Adrenal gland (tissue), 12 donors: ENCODE measurements around the gene CHL1. TPM values are rescaled to one million over a fixed set of nuclear protein-coding genes. Genes with fewer than 3 reads are reported as not detected.

Experiments
- DNase-seq, 7 donors: peaks; one replicate each; pipeline ENCODE4 v3.0.0-alpha.2; 2019 to 2020
- H3K27ac ChIP-seq, 5 donors: fragments of 200-600 bp; sonication (generic) in 4 of 5; 1 replicate in 3 of 5; 2 replicates in 2 of 5; pipeline versions ENCODE4 v1.5.1 to v1.8.0; 2016 to 2020; ENCODE audit warnings: mild to moderate bottlenecking in 1 of 5
- H3K27me3 ChIP-seq: fragments of 200-600 bp; 2 replicates; pipeline ENCODE4 v1.8.0; 2021
- H3K36me3 ChIP-seq, 2 donors: fragments of 200-600 bp; replicated peaks in 1 of 2; 1 replicate in 1 of 2; 2 replicates in 1 of 2; pipeline versions ENCODE4 v1.5.1 to v1.8.0; 2018 to 2022
- H3K4me1 ChIP-seq, 2 donors: fragments of 200-600 bp; replicated peaks in 1 of 2; 1 replicate in 1 of 2; 2 replicates in 1 of 2; pipeline versions ENCODE4 v1.5.1 to v1.8.0; 2018 to 2021
- H3K4me3 ChIP-seq, 4 donors: fragments of 200-600 bp; sonication (generic) in 3 of 4; one replicate each; pipeline ENCODE4 v1.5.1; 2016 to 2018
- H3K9me3 ChIP-seq, 3 donors: fragments of 200-600 bp; sonication (generic) in 1 of 3; replicated peaks in 1 of 3; 1 replicate in 2 of 3; 2 replicates in 1 of 3; pipeline versions ENCODE4 v1.5.1 to v1.8.0; 2016 to 2021
- POLR2A ChIP-seq, 2 donors: fragments of 450-650 bp; IDR thresholded peaks; one replicate each; pipeline ENCODE4 v1.6.1; 2017; ENCODE audit warnings: antibody characterized with exemption in 2 of 2, mild to moderate bottlenecking in 2 of 2, moderate library complexity in 1 of 2
- WGBS, 4 donors: extraction: QIAGEN DNeasy Blood & Tissue Kit in 2 of 4; methylation state at CpG; one replicate each; pipeline versions ENCODE4 v1.1.5 to v1.1.7; 2013 to 2017; 5-methylcytosine and 5-hydroxymethylcytosine counted together
- intact Hi-C, 2 donors: fragments of 100-400 bp; cut with DNase I; formaldehyde crosslinking; loops; one replicate each; pipeline versions ENCODE4 v1.14.1 to v1.15.0; 2022 to 2023
- polyA plus RNA-seq, 3 donors: library from polyadenylated mRNA; stranded (reverse); fragments of 200-250 nt in 2 of 3; fragments of 350-450 nt in 1 of 3; fragmentation: Illumina TruSeq in 1 of 3; extraction: RNeasy Lipid Tissue Mini Kit (QIAGEN cat#74804) in 1 of 3; gene quantifications; one replicate each; pipeline ENCODE4 v1.2.3, GENCODE V29; 2013 to 2014
- total RNA-seq, 9 donors: library from RNA; depleted of rRNA in 4 of 9; stranded (reverse); fragments of >200 nt in 4 of 9; fragments of 120-200 nt in 1 of 9; fragmentation: NEBNext Ultra II Directional in 1 of 9; extraction: Animal tissue kit (Norgen Biotek cat#: 25700) in 1 of 9; gene quantifications; one replicate each; pipeline versions ENCODE4 v1.1.0 to v1.2.4, GENCODE V29; 2013 to 2023
- TF ChIP-seq, protein P1 (sequence below), 6 experiments: fragments of 450-650 bp in 4 of 6; fragments of 200-600 bp in 2 of 6; sonication (generic) in 1 of 6; IDR thresholded peaks; 1 replicate in 5 of 6; 2 replicates in 1 of 6; pipeline versions ENCODE4 v1.5.1 to v1.8.0; 2016 to 2021; ENCODE audit warnings: antibody characterized with exemption in 6 of 6, mild to moderate bottlenecking in 2 of 6, moderate library complexity in 1 of 6
- donor health status: healthy with polysubstance abuse.
- donor health status: Bipolar disorder and iron deficiency.
- donor health status: DM: yes; HTN: yes; CAD: no.
- donor health status: DM: no; HTN: no; CAD: no.
- donor health status: DM: no; HTN: no; CAD: no.
- donor health status: DM: yes; HTN: yes; CAD: no.

Gene CHL1
- total and polyA plus RNA-seq, 12 donors: 0.80 to 28.3 (median 7.7) TPM

GRCh38 chr3:204102-204501 is 7.5 kb downstream of the CHL1 start:
- H3K4me3 ChIP-seq: no peak overlapping the region
- no peaks in the 10 kb centered on the region for H3K4me1 ChIP-seq
- intact Hi-C loops: no loop called here
- H3K27me3 ChIP-seq: no peaks in the 10 kb centered on the region
- H3K27ac ChIP-seq: no peak overlapping the region
- DNase-seq: no peak
- TF ChIP-seq POLR2A (IDR thresholded peaks at IDR 0.05): no peak
- TF ChIP-seq, protein P1, sequence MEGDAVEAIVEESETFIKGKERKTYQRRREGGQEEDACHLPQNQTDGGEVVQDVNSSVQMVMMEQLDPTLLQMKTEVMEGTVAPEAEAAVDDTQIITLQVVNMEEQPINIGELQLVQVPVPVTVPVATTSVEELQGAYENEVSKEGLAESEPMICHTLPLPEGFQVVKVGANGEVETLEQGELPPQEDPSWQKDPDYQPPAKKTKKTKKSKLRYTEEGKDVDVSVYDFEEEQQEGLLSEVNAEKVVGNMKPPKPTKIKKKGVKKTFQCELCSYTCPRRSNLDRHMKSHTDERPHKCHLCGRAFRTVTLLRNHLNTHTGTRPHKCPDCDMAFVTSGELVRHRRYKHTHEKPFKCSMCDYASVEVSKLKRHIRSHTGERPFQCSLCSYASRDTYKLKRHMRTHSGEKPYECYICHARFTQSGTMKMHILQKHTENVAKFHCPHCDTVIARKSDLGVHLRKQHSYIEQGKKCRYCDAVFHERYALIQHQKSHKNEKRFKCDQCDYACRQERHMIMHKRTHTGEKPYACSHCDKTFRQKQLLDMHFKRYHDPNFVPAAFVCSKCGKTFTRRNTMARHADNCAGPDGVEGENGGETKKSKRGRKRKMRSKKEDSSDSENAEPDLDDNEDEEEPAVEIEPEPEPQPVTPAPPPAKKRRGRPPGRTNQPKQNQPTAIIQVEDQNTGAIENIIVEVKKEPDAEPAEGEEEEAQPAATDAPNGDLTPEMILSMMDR (IDR thresholded peaks at IDR 0.05): no peak
- WGBS, 4 donors: 48 to 71% (median 57%) methylated on average over 2 of the region's 2 CpGs
- H3K9me3 ChIP-seq: no peaks in the 10 kb centered on the region
- peaks cover 0 to 3% of the 10 kb centered on the region in 2 donors for H3K36me3 ChIP-seq

DNA sequence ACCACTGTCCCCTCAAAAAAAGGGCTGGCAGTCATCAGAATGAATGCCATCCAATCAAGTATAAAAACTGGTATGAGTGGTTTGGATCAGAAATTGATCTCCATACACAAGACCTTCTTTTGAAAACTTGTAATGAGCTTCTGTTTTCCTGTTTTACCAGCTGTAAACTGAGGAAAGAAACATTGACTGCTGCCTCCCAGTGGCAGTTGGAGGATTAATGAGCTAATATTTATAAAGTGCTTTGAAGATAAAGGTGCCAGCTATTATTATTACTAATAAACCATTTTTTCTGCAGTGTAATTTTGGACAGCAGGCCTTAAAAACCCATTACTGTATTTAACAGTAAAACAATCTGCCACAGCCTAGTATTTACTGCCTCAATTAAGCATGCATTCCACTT is 11.4 kb downstream of the CHL1 start:
- Histone ChIP-seq H3K4me3 (no peak overlapping the region), H3K27me3 (no peaks in the 10 kb centered on the region), H3K4me1 (no peaks in the 10 kb centered on the region), H3K9me3 (no peaks in the 10 kb centered on the region), H3K27ac (no peak overlapping the region), H3K36me3 (no peaks in the 10 kb centered on the region)
- intact Hi-C loops: no loop called here
- DNase-seq: no peak
- TF ChIP-seq, protein P1 (IDR thresholded peaks at IDR 0.05): no peak
- TF ChIP-seq POLR2A (IDR thresholded peaks at IDR 0.05): no peak

GRCh38 chr3:210669-211068 is 14.1 kb downstream of the CHL1 start:
- Histone ChIP-seq H3K27ac (no peak overlapping the region), H3K27me3 (no peaks in the 10 kb centered on the region), H3K9me3 (no peaks in the 10 kb centered on the region), H3K36me3 (no peaks in the 10 kb centered on the region), H3K4me3 (no peak overlapping the region), H3K4me1 (no peaks in the 10 kb centered on the region)
- no peak for DNase-seq
- intact Hi-C loops: no loop called here
- 62 to 73% (median 67%) methylated on average over 4 of the region's 4 CpGs for WGBS, 4 donors
- TF ChIP-seq POLR2A (IDR thresholded peaks at IDR 0.05): no peak
- TF ChIP-seq, protein P1 (IDR thresholded peaks at IDR 0.05): no peak

DNA sequence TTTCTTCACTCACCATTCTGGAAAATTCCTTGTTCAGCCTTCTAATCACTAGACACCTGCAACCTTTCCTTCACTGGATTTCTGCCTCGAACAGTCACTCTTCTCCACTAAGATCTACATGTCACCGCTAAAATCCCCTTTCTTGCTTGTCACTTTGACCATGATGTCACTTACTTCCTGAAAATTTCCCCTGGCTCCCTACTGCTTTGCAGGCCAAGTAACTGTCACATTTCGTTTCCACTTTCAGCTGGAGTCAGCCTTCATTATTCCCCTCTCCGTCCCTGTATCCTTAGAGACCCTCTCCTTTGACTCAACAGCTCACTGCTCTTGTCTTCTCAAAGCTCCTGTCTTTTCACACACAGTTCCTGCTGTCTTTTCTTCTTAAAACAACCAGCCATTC is 15.9 kb downstream of the CHL1 start:
- Histone ChIP-seq H3K4me1 (no peaks in the 10 kb centered on the region), H3K27ac (no peak overlapping the region), H3K9me3 (no peaks in the 10 kb centered on the region), H3K27me3 (no peaks in the 10 kb centered on the region), H3K4me3 (no peak overlapping the region), H3K36me3 (no peaks in the 10 kb centered on the region)
- DNase-seq: no peak
- intact Hi-C loops: no loop called here
- WGBS, 4 donors: 43 to 52% (median 48%) methylated on average over 4 of the region's 4 CpGs
- no peak for TF ChIP-seq POLR2A (IDR thresholded peaks at IDR 0.05)
- TF ChIP-seq, protein P1 (IDR thresholded peaks at IDR 0.05): no peak
